Neural progenitor cell (in vitro differentiated cells): ENCODE measurements around the gene STK33.

ENCODE experiments used
- EZH2 ChIP-seq: fragments of 200-600 bp; sonication (generic); IDR thresholded peaks from 2 replicates; pipeline ENCODE4 v1.6.1; 2017; ENCODE audit warnings: antibody characterized with exemption, mild to moderate bottlenecking, moderate library complexity
- TF ChIP-seq, protein P1 (sequence below): fragments of 200-600 bp; sonication (generic); IDR thresholded peaks from 2 replicates; pipeline ENCODE4 v1.5.1; 2017; ENCODE audit warnings: antibody characterized with exemption, mild to moderate bottlenecking

DNA sequence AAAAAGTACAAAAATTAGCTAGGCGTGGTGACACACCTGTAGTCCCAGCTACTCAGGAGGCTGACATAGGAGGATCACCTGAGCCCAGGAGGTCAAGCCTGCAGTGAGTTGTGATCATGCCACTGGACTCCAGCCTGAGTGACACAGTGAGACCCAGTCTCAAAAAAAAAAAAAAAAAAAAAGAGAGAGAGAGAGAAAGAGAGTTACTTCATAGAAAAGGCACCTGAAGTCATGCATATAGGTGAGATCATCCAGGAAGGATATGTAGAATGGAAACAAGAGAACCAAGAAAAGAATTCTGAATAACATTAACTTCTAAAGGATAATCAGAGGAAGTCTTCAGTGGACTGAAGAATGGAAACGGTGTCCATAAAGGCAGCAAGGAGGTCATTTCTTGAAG is 106.8 kb downstream of the STK33 start:
- TF ChIP-seq, protein P1, sequence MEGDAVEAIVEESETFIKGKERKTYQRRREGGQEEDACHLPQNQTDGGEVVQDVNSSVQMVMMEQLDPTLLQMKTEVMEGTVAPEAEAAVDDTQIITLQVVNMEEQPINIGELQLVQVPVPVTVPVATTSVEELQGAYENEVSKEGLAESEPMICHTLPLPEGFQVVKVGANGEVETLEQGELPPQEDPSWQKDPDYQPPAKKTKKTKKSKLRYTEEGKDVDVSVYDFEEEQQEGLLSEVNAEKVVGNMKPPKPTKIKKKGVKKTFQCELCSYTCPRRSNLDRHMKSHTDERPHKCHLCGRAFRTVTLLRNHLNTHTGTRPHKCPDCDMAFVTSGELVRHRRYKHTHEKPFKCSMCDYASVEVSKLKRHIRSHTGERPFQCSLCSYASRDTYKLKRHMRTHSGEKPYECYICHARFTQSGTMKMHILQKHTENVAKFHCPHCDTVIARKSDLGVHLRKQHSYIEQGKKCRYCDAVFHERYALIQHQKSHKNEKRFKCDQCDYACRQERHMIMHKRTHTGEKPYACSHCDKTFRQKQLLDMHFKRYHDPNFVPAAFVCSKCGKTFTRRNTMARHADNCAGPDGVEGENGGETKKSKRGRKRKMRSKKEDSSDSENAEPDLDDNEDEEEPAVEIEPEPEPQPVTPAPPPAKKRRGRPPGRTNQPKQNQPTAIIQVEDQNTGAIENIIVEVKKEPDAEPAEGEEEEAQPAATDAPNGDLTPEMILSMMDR, result no peak
- TF ChIP-seq EZH2, result no peak
